Measurements from ENCODE around the gene MYL12B.

Gene MYL12B

DNA sequence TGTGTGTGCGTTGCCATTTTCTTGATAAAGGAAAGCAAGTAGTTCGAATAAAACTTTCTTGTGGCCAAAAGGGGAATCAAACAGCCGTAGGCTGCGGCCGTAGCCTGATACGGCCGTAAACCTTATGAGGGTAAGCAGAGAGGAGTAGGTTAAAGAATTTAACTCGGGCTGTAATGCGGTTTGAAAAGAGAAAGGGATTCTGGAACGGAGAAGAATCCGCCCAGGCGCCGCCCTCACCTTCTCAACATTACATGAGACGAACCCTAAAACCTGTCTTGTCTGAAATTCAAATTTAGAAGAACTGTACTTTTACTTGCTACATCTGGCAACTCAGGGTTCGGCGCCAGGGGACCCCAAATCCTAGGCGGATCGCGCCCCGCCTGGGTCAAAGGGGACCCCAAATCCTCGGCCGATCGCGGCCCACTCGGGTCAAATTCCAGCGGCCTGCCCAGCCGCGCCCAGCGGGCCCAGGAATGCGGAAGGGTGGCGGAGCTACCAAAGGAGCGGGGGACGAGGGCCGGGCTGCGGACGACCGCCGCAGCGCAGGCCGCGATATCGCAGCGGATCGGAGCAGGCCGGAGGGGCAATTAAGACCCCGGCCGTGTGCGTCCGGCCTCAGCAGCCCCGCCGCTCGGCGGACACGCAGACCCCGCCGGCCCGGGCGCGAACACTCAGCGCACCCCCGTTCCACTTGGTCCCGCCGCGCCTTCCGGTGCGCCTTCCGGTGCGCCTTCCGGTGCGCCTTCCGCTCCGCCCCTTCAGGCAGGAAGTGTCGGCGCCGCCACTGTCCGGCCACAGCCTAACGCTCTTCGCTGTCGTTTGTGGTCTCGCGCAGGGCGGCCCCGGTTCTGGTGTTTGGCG, at the start of gene MYL12B:
MYL12B (plus strand) TSS at position 761 of the 861 bp plus-strand sequence. CDS start 10,766 bp downstream, outside the sequence.
- TF ChIP-seq ZFX (IDR thresholded peaks at IDR 0.05; ENCODE audit: borderline replicate concordance) (no peak), CTCF (IDR thresholded peaks at IDR 0.05) (no peak)
- peak within 1 kb of the TSS; percentile 86 for H3K27ac ChIP-seq

- H3K27ac ChIP-seq: no peak overlapping the region
- no peak for TF ChIP-seq CTCF (IDR thresholded peaks at IDR 0.05)
- TF ChIP-seq ZFX (IDR thresholded peaks at IDR 0.05; ENCODE audit: borderline replicate concordance): no peak
Measured at GRCh38 chr18:3212657-3213056, 49.3 kb upstream of the MYL12B start.

- TF ChIP-seq CTCF (IDR thresholded peaks at IDR 0.05): no peak
- no peak for TF ChIP-seq ZFX (IDR thresholded peaks at IDR 0.05; ENCODE audit: borderline replicate concordance)
- H3K27ac ChIP-seq: no peak overlapping the region
Measured at GRCh38 chr18:3213300-3214059, 48.5 kb upstream of the MYL12B start.

- TF ChIP-seq ZFX (IDR thresholded peaks at IDR 0.05; ENCODE audit: borderline replicate concordance): no peak
- no peak for TF ChIP-seq CTCF (IDR thresholded peaks at IDR 0.05)
- no peak overlapping the region for H3K27ac ChIP-seq
Measured at GRCh38 chr18:3214855-3215637, 46.9 kb upstream of the MYL12B start.

- no peak for TF ChIP-seq ZFX (IDR thresholded peaks at IDR 0.05; ENCODE audit: borderline replicate concordance)
- no peak for TF ChIP-seq CTCF (IDR thresholded peaks at IDR 0.05)
- no peak overlapping the region for H3K27ac ChIP-seq
Measured at GRCh38 chr18:3216987-3217386, 44.9 kb upstream of the MYL12B start.

DNA sequence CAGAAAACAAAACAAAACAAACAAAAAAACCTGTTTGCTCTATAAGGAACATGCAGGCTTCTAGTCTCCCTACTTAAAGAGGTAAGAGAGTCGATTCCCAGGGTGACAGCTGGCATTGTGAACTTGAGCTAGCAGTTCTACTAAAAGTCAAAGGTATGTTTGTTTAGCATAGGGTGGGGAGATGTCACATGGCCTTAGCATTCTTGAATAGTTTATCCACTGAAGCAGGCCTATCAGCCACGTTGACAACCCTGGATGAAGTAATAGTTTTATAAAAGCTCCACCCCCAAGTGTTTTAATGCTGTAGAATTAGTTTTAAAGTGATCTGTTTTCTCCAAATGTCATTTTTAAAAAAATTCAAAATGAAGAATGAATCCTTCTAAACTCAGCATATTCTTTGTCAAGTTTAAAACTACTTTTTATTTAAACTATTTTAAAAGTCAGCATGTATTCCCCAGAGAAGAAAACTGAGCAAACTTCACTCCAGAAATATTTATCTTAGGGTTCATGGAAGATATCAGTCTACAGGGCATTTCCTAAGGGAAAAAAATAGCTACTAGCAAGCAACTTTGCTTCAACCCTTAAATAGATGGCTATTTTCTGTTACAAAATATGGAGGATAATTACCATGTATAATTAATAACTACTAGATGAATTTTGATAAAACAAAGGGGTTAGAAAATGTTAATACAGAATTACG, 43.8 kb upstream of the MYL12B start:
- H3K27ac ChIP-seq: no peak overlapping the region

More for the DNA sequence above, 43.8 kb upstream of the MYL12B start:
- TF ChIP-seq ZFX (IDR thresholded peaks at IDR 0.05; ENCODE audit: borderline replicate concordance) (no peak), CTCF (IDR thresholded peaks at IDR 0.05) (no peak)

Measured in 22Rv1 (cell line).